ENCODE measurements around the gene RAP1GAP2.

GRCh38 chr17:2924211-2924610, 128.0 kb downstream of the RAP1GAP2 start:
- TF ChIP-seq CTCF (IDR thresholded peaks at IDR 0.05; ENCODE audit: low read length) = no peak
- TF ChIP-seq EZH2 (optimal IDR thresholded peaks at IDR 0.05; ENCODE audit: low read depth, low read length) = no peak
- TF ChIP-seq EZH2phosphoT487 (IDR thresholded peaks at IDR 0.05; ENCODE audit: low read length) = no peak

Measured in MM.1S (cell line).